Mesothelial cell of epicardium (in vitro differentiated cells): Measurements from ENCODE around the gene UST. TPM values are rescaled to one million over a fixed set of nuclear protein-coding genes. Genes with fewer than 3 reads are reported as not detected.

ENCODE experiments used
- DNase-seq, 2 experiments: peaks; one replicate each; pipeline ENCODE4 v3.0.0; 2021; ENCODE audit warnings: low spot score in 2 of 2; ENCODE audit not compliant: unreplicated experiment in 2 of 2
- H3K27ac Mint-ChIP-seq: 2 replicates; pipeline ENCODE4 v1.8.0; 2021; ENCODE audit warnings: mixed read lengths
- H3K27me3 Mint-ChIP-seq: 2 replicates; pipeline ENCODE4 v1.8.0; 2021; ENCODE audit warnings: low read depth, mixed read lengths
- H3K36me3 Mint-ChIP-seq: 2 replicates; pipeline ENCODE4 v1.8.0; 2021; ENCODE audit warnings: mixed read lengths
- H3K4me1 Mint-ChIP-seq: 2 replicates; pipeline ENCODE4 v1.8.0; 2021; ENCODE audit warnings: mixed read lengths
- H3K4me3 Mint-ChIP-seq: 2 replicates; pipeline ENCODE4 v1.8.0; 2021; ENCODE audit warnings: mild to moderate bottlenecking, moderate library complexity, mixed read lengths
- H3K9me3 Mint-ChIP-seq: 2 replicates; pipeline ENCODE4 v1.8.0; 2021; ENCODE audit warnings: mixed read lengths
- total RNA-seq: library from RNA; stranded (reverse); gene quantifications from 3 replicates; pipeline ENCODE4 v1.2.1, GENCODE V29; 2021
- TF ChIP-seq, protein P1 (sequence below): fragments of 200-600 bp; sonication (generic); IDR thresholded peaks from one replicate; pipeline ENCODE4 v1.5.0; 2021; ENCODE audit warnings: antibody characterized with exemption; ENCODE audit not compliant: unreplicated experiment

Gene UST
- total RNA-seq, 1 donor from 2014 or later, result 6.6 TPM

DNA sequence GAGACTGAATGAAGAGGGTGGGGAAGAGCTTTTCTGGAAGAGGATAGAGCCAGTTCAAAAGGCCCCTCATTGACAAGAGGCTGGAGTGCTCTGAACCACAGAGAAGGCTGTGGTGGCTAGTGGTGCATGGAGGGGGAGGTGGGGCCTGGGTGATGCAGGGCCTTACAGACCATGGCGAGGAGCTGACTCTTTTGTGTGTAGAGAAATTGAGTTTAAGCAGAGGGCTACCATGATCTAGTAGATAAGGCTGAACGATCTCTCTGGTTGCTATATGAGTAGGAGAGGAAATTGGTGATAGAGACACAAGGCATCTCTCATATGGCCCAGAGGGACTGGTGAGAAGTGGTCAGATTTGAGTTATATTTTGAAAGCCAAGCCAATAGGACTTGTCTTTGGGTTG, 137.6 kb downstream of the UST start:
- H3K27ac Mint-ChIP-seq, result no peak overlapping the region
- DNase-seq, result no peak
- no peak overlapping the region for H3K4me3 Mint-ChIP-seq
- no peaks in the 10 kb centered on the region for H3K36me3 Mint-ChIP-seq
- TF ChIP-seq, protein P1, sequence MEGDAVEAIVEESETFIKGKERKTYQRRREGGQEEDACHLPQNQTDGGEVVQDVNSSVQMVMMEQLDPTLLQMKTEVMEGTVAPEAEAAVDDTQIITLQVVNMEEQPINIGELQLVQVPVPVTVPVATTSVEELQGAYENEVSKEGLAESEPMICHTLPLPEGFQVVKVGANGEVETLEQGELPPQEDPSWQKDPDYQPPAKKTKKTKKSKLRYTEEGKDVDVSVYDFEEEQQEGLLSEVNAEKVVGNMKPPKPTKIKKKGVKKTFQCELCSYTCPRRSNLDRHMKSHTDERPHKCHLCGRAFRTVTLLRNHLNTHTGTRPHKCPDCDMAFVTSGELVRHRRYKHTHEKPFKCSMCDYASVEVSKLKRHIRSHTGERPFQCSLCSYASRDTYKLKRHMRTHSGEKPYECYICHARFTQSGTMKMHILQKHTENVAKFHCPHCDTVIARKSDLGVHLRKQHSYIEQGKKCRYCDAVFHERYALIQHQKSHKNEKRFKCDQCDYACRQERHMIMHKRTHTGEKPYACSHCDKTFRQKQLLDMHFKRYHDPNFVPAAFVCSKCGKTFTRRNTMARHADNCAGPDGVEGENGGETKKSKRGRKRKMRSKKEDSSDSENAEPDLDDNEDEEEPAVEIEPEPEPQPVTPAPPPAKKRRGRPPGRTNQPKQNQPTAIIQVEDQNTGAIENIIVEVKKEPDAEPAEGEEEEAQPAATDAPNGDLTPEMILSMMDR, result no peak
- peaks cover 12% of the 10 kb centered on the region for H3K4me1 Mint-ChIP-seq
- H3K9me3 Mint-ChIP-seq, result no peaks in the 10 kb centered on the region
- H3K27me3 Mint-ChIP-seq, result no peaks in the 10 kb centered on the region

DNA sequence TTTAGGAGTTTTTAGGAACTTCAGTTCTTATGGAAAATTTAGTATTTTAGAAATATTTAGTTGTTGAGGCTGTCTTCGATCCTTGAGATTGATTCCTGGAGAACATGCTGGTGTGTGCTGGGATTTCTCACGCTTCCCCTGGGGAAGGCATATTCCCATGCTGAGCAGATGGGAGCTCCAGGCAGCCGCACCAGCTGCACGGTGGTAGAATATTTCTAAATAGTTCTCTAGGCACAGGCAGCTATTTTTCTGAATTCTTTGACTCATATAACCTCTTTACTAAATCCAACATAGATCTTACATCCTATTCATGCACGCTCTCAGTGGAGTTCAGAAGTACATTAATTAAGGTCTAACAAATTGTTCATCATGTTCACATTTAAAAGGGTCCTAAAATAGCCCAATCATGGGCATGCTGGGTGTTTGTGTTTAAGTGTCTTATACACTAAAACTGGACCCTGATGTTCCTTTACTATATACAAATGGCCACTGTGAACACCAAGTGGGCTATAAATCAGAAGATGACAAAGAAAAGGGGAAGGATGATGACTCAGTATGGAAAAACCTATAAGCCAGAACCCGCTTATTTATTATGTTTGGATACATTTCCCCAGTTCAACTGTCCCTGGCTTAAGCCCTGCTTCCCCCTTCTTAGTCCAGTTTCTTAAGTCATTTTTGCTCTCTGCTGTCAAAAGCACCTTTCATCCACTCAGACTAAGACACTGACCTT, 138.5 kb downstream of the UST start:
- TF ChIP-seq, protein P1, result no peak
- no peaks in the 10 kb centered on the region for H3K36me3 Mint-ChIP-seq
- H3K27ac Mint-ChIP-seq, result no peak overlapping the region
- H3K4me1 Mint-ChIP-seq, result peaks cover 10% of the 10 kb centered on the region
- no peaks in the 10 kb centered on the region for H3K27me3 Mint-ChIP-seq
- no peak for DNase-seq
- H3K9me3 Mint-ChIP-seq, result no peaks in the 10 kb centered on the region
- no peak overlapping the region for H3K4me3 Mint-ChIP-seq

DNA sequence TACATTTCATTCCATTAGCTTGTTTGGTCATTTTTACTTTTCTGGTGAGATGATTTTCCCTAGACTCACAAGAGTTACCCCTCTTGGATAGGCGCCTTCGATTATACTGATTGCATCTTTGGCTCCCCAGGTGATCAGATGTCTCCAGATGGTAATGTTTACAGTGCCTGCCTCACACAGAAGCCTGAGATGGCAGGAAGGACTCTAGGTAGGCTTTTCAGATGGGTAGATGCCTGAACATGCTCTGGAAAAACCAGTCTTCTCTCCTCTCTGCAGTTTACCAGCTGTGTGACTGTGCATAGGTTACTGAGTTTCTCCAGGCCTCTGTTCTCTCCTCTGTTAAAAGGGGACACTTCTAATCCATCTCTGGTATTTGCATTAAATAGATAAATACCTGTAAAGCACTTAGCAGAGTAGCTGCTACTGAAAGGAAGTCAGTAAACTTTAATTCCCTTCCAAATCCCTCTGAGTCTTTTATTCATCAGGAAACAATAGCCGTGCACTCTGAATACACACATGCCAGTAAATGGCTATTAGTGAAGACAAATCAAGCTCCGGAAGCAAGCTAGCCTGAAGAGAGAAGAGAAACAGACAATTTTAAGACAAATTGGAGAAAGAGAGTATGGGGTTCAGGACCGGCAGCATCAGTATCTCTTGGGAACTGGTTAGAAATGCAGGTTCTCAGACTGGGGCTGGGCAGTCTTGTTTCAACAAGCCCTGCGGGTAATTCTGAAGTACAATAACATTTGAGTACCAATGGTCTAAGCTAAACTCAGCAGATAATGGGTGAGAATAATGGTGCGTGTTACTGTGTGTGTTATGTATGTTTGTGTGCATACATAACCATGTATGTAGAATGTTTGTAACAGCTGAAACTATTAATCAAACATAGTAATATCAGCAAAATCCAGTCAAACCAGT, 139.4 kb downstream of the UST start:
- DNase-seq, result no peak
- TF ChIP-seq, protein P1, result no peak
- Mint-ChIP-seq H3K9me3 (no peaks in the 10 kb centered on the region), H3K4me3 (no peak overlapping the region), H3K27ac (no peak overlapping the region), H3K36me3 (no peaks in the 10 kb centered on the region), H3K4me1 (peaks cover 10% of the 10 kb centered on the region), H3K27me3 (no peaks in the 10 kb centered on the region)

DNA sequence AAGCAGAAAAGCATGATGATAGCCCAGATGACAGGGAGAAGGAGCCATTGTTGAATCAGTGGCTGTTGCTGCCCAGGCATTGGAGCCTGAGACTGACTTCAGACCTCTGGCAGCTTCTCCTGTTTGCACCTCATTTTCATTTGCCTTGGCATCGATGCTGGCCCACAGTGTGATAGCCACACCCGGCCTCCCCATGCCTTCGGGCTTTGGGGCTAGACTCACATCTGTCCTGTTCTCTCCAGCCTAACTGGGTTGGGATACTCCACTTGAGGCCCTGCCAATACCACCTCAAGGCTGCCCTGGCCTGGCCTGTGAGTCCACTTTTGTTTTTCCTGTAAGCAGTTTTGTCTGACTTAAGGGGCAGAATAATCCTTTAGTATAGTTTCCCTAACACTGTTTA, 140.4 kb downstream of the UST start:
- TF ChIP-seq, protein P1, result no peak
- no peak overlapping the region for H3K27ac Mint-ChIP-seq
- H3K36me3 Mint-ChIP-seq, result no peaks in the 10 kb centered on the region
- no peaks in the 10 kb centered on the region for H3K27me3 Mint-ChIP-seq
- H3K4me3 Mint-ChIP-seq, result no peak overlapping the region
- peaks cover 3% of the 10 kb centered on the region for H3K4me1 Mint-ChIP-seq
- no peak for DNase-seq
- no peaks in the 10 kb centered on the region for H3K9me3 Mint-ChIP-seq

DNA sequence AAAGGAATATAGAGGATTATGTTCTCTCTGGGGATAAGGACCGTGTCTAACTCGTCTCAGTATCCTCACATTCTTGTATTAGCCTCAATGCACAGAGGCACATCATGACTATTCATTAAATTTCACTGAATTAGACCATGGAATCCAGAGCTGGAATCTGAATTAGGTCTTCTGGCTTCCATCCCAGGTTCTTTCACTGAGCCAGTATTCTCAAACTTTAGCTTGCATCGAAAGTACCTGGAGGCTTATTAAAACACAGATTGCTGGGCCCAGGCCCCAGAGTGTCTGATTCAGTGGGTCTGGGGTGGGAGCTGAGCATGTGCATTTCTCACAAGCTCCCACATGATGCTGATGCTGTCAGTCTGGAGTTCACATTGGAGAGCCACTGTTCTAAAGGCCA, 142.0 kb downstream of the UST start:
- Mint-ChIP-seq H3K36me3 (no peaks in the 10 kb centered on the region), H3K9me3 (no peaks in the 10 kb centered on the region), H3K4me3 (no peak overlapping the region), H3K4me1 (peaks cover 3% of the 10 kb centered on the region), H3K27ac (no peak overlapping the region), H3K27me3 (no peaks in the 10 kb centered on the region)
- TF ChIP-seq, protein P1, result no peak
- no peak for DNase-seq
